Sigmoid colon (tissue), 7 donors: ENCODE data around the gene PDE3B. TPM values are rescaled to one million over a fixed set of nuclear protein-coding genes. Genes with fewer than 3 reads are reported as not detected.
A peak's percentile ranks its signal among the peaks of the same experiment; 100 is the strongest.
"Not testable (repeated sequence)": the region's sequence is repeated elsewhere in the genome, so short reads cannot be mapped to it uniquely, and the experiment has no call there.

Experiments
- DNase-seq: peaks from one replicate; pipeline ENCODE4 v3.0.0-alpha.2; 2019
- H3K27ac ChIP-seq, 4 donors: fragments of 200-600 bp; sonication (generic); one replicate each; pipeline ENCODE4 v1.5.1; 2016 to 2019; ENCODE audit warnings: mild to moderate bottlenecking in 1 of 4
- H3K27me3 ChIP-seq, 3 donors: fragments of 200-600 bp; sonication (generic); one replicate each; pipeline ENCODE4 v1.5.1; 2019; ENCODE audit warnings: mild to moderate bottlenecking in 1 of 3
- H3K36me3 ChIP-seq, 4 donors: fragments of 200-600 bp; sonication (generic); one replicate each; pipeline ENCODE4 v1.5.1; 2016 to 2019
- H3K4me1 ChIP-seq, 4 donors: fragments of 200-600 bp; sonication (generic); one replicate each; pipeline ENCODE4 v1.5.1; 2017 to 2019
- H3K4me3 ChIP-seq, 4 donors: fragments of 200-600 bp; sonication (generic); one replicate each; pipeline ENCODE4 v1.5.1; 2017 to 2019; ENCODE audit warnings: mild to moderate bottlenecking in 2 of 4, moderate library complexity in 1 of 4
- H3K9me3 ChIP-seq, 4 donors: fragments of 200-600 bp in 3 of 4; sonication (generic) in 3 of 4; one replicate each; pipeline versions ENCODE4 v1.5.1 to v1.6.1; 2013 to 2019
- EP300 ChIP-seq, 4 donors: sonication (generic); formaldehyde crosslinking; IDR thresholded peaks; one replicate each; pipeline ENCODE4 v1.6.1; 2017; ENCODE audit warnings: antibody characterized with exemption in 4 of 4
- POLR2A ChIP-seq, 2 donors: fragments of 450-650 bp; IDR thresholded peaks; one replicate each; pipeline ENCODE4 v1.6.1; 2016; ENCODE audit warnings: antibody characterized with exemption in 2 of 2, mild to moderate bottlenecking in 2 of 2, moderate library complexity in 2 of 2
- POLR2AphosphoS5 ChIP-seq, 4 donors: sonication (generic); formaldehyde crosslinking; IDR thresholded peaks; one replicate each; pipeline ENCODE4 v1.6.1; 2017; ENCODE audit warnings: antibody characterized with exemption in 4 of 4
- WGBS, 2 donors: extraction: QIAGEN DNeasy Blood & Tissue Kit; methylation state at CpG; one replicate each; pipeline ENCODE4 v1.1.7; 2013; 5-methylcytosine and 5-hydroxymethylcytosine counted together
- intact Hi-C: fragments of 100-400 bp; cut with DNase I; formaldehyde crosslinking; loops from one replicate; pipeline ENCODE4 v1.15.1; 2023
- polyA plus RNA-seq, 3 donors: library from polyadenylated mRNA; stranded (reverse); fragments of 200-250 nt; gene quantifications; one replicate each; pipeline ENCODE4 v1.2.3, GENCODE V29; 2013
- total RNA-seq, 4 donors: library from RNA; depleted of rRNA; stranded (reverse); fragments of >200 nt; gene quantifications; one replicate each; pipeline ENCODE4 v1.1.0, GENCODE V29; 2016
- TF ChIP-seq, protein P1 (sequence below), 4 experiments: fragments of 450-650 bp in 3 of 4; fragments of 200-600 bp in 1 of 4; IDR thresholded peaks; one replicate each; pipeline ENCODE4 v1.5.1; 2016 to 2019; ENCODE audit warnings: antibody characterized with exemption in 4 of 4, mild to moderate bottlenecking in 3 of 4, moderate library complexity in 2 of 4
- donor health status: healthy with polysubstance abuse.
- donor health status: Bipolar disorder and iron deficiency.
- donor health status: healthy.

PDE3B gene
- total and polyA plus RNA-seq, 7 donors = 1.2 to 132 (median 78.3) TPM

DNA sequence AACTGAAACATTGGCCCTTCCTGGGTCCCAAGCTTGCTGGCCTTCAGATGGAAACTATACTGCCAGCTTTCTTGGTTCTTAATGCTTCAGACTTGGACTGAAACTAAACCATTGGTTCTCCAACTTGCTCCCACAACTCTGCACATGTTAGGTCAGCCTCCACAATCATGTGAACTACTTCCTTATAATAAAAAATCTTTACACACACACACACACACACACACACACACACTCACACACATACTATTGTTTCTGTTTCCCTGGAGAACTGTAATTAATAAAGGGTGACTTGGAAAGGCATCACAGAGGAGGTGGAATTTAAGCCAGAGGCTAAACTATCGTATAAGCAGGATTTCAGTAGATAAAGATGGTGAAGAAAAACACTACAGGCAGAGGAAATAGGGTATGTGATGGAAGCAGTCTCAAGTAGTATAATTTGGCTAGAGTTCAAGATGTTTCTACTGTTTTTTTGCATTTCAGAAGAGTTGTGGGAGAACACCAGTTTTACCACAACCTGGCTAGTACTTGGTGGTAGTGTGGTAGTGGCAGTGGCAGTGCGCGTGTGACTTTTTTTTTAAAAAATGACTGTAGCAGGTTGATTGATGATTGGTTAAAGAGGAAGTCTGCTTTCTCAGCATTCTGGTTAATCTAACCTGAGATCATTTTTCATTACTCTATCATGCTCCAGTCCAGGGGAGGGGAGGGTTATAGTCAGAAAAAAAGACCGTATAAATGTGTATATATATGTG, 70.1 kb downstream of the PDE3B start:
- 56 to 88% methylated on average over 4 of the region's 4 CpGs for WGBS, 2 donors

GRCh38 chr11:14715669-14716068, 72.1 kb downstream of the PDE3B start:
- H3K27ac ChIP-seq, intact Hi-C loops, DNase-seq, H3K36me3 ChIP-seq, H3K9me3 ChIP-seq, H3K27me3 ChIP-seq, H3K4me3 ChIP-seq: not testable (repeated sequence)
- H3K4me1 ChIP-seq = peaks cover 0 to 12% (median 5%) of the 10 kb centered on the region in 4 donors
- 78 to 96% methylated on average over 7 of the region's 11 CpGs for WGBS, 2 donors

More for the DNA sequence above, 70.1 kb downstream of the PDE3B start:
- H3K27ac ChIP-seq = no peak overlapping the region
- no peak overlapping the region for H3K4me3 ChIP-seq
- DNase-seq = no peak
- intact Hi-C loops = no loop called here
- no peaks in the 10 kb centered on the region for H3K36me3 ChIP-seq
- peaks cover 0 to 12% (median 5%) of the 10 kb centered on the region in 4 donors for H3K4me1 ChIP-seq
- no peaks in the 10 kb centered on the region for H3K9me3 ChIP-seq
- TF ChIP-seq, protein P1, sequence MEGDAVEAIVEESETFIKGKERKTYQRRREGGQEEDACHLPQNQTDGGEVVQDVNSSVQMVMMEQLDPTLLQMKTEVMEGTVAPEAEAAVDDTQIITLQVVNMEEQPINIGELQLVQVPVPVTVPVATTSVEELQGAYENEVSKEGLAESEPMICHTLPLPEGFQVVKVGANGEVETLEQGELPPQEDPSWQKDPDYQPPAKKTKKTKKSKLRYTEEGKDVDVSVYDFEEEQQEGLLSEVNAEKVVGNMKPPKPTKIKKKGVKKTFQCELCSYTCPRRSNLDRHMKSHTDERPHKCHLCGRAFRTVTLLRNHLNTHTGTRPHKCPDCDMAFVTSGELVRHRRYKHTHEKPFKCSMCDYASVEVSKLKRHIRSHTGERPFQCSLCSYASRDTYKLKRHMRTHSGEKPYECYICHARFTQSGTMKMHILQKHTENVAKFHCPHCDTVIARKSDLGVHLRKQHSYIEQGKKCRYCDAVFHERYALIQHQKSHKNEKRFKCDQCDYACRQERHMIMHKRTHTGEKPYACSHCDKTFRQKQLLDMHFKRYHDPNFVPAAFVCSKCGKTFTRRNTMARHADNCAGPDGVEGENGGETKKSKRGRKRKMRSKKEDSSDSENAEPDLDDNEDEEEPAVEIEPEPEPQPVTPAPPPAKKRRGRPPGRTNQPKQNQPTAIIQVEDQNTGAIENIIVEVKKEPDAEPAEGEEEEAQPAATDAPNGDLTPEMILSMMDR (IDR thresholded peaks at IDR 0.05) = no peak
- TF ChIP-seq POLR2AphosphoS5 (IDR thresholded peaks at IDR 0.05) (no peak), EP300 (IDR thresholded peaks at IDR 0.05) (no peak), POLR2A (IDR thresholded peaks at IDR 0.05) (no peak)
- no peaks in the 10 kb centered on the region for H3K27me3 ChIP-seq

- no peaks in the 10 kb centered on the region for H3K36me3 ChIP-seq
Observed at GRCh38 chr11:14722496-14722895, 78.9 kb downstream of the PDE3B start.

GRCh38 chr11:14725150-14725549, 81.5 kb downstream of the PDE3B start:
- peaks cover 0 to 53% (median 22%) of the 10 kb centered on the region in 4 donors for H3K4me1 ChIP-seq
- no peaks in the 10 kb centered on the region for H3K9me3 ChIP-seq
- intact Hi-C loops = no loop called here
- no peak for DNase-seq
- TF ChIP-seq, protein P1 (IDR thresholded peaks at IDR 0.05) = no peak
- TF ChIP-seq POLR2A (IDR thresholded peaks at IDR 0.05) (no peak), POLR2AphosphoS5 (IDR thresholded peaks at IDR 0.05) (no peak), EP300 (IDR thresholded peaks at IDR 0.05) (no peak)
- peak overlapping the region in 1 of 4 donors; percentile 23 for H3K27ac ChIP-seq
- WGBS, 2 donors = 92 to 94% methylated on average over 1 of the region's 1 CpG
- H3K27me3 ChIP-seq = no peaks in the 10 kb centered on the region
- no peak overlapping the region for H3K4me3 ChIP-seq
- H3K36me3 ChIP-seq = no peaks in the 10 kb centered on the region

More at GRCh38 chr11:14722496-14722895, 78.9 kb downstream of the PDE3B start:
- no peak for DNase-seq
- no peak overlapping the region for H3K4me3 ChIP-seq
- H3K27ac ChIP-seq = peak overlapping the region in 1 of 4 donors; percentile 44
- no peaks in the 10 kb centered on the region for H3K27me3 ChIP-seq
- TF ChIP-seq, protein P1 (IDR thresholded peaks at IDR 0.05) = no peak
- TF ChIP-seq EP300 (IDR thresholded peaks at IDR 0.05) (no peak), POLR2A (IDR thresholded peaks at IDR 0.05) (no peak), POLR2AphosphoS5 (IDR thresholded peaks at IDR 0.05) (no peak)
- H3K9me3 ChIP-seq = no peaks in the 10 kb centered on the region
- WGBS, 2 donors = 81 to 87% methylated on average over 4 of the region's 4 CpGs
- peaks cover 0 to 26% (median 6%) of the 10 kb centered on the region in 4 donors for H3K4me1 ChIP-seq
- intact Hi-C loops = no loop called here

GRCh38 chr11:14727215-14727614, 83.6 kb downstream of the PDE3B start:
- TF ChIP-seq EP300 (IDR thresholded peaks at IDR 0.05) (no peak), POLR2A (IDR thresholded peaks at IDR 0.05) (no peak), POLR2AphosphoS5 (IDR thresholded peaks at IDR 0.05) (no peak)
- TF ChIP-seq, protein P1 (IDR thresholded peaks at IDR 0.05) = no peak
- no peaks in the 10 kb centered on the region for H3K9me3 ChIP-seq
- H3K27ac ChIP-seq = peak overlapping the region in 2 of 4 donors; percentile 36 to 57
- no peaks in the 10 kb centered on the region for H3K36me3 ChIP-seq
- peaks cover 0 to 55% (median 21%) of the 10 kb centered on the region in 4 donors for H3K4me1 ChIP-seq
- no peaks in the 10 kb centered on the region for H3K27me3 ChIP-seq
- intact Hi-C loops = no loop called here
- no peak overlapping the region for H3K4me3 ChIP-seq
- no peak for DNase-seq
